Thyroid gland (tissue), 4 donors: Measurements from ENCODE around the gene VWDE.

Source experiments
- POLR2A ChIP-seq, 2 donors: fragments of 450-650 bp; IDR thresholded peaks; one replicate each; pipeline ENCODE4 v1.6.1; 2017; ENCODE audit warnings: antibody characterized with exemption in 2 of 2, mild to moderate bottlenecking in 2 of 2, moderate library complexity in 1 of 2
- TF ChIP-seq, protein P1 (sequence below), 6 experiments: fragments of 200-600 bp in 3 of 6; fragments of 450-650 bp in 3 of 6; sonication (generic) in 3 of 6; IDR thresholded peaks; one replicate each; pipeline ENCODE4 v1.5.1; 2016 to 2019; ENCODE audit warnings: antibody characterized with exemption in 6 of 6, mild to moderate bottlenecking in 2 of 6, inconsistent platforms in 1 of 6, moderate library complexity in 1 of 6

DNA sequence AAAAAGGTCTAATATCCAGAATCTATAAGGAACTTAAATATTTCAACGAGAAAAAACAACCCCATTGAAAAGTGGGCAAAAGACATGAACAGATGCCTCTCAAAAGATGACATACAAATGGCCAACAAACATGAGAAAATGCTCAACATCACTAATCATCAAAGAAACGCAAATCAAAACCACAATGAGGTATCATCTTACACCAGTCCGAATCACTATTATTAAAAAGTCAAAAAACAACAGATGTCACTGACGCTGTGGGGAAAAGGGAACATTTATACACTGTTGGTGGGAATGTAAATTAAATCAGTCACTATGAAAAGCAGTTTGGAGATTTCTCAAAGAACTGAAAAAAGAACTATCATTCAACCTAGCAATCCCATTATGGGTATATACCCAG, 6.0 kb downstream of the VWDE start:
- TF ChIP-seq, protein P1, sequence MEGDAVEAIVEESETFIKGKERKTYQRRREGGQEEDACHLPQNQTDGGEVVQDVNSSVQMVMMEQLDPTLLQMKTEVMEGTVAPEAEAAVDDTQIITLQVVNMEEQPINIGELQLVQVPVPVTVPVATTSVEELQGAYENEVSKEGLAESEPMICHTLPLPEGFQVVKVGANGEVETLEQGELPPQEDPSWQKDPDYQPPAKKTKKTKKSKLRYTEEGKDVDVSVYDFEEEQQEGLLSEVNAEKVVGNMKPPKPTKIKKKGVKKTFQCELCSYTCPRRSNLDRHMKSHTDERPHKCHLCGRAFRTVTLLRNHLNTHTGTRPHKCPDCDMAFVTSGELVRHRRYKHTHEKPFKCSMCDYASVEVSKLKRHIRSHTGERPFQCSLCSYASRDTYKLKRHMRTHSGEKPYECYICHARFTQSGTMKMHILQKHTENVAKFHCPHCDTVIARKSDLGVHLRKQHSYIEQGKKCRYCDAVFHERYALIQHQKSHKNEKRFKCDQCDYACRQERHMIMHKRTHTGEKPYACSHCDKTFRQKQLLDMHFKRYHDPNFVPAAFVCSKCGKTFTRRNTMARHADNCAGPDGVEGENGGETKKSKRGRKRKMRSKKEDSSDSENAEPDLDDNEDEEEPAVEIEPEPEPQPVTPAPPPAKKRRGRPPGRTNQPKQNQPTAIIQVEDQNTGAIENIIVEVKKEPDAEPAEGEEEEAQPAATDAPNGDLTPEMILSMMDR (IDR thresholded peaks at IDR 0.05): no peak
- no peak for TF ChIP-seq POLR2A (IDR thresholded peaks at IDR 0.05)
